HepG2 (cell line): Measurements from ENCODE around the gene LAMB4. TPM values are rescaled to one million over a fixed set of nuclear protein-coding genes. Genes with fewer than 3 reads are reported as not detected.
A peak's percentile ranks its signal among the peaks of the same experiment; 100 is the strongest.

Source experiments
- E2F5 ChIP-seq: sonication (generic); formaldehyde crosslinking; conservative IDR thresholded peaks from 2 replicates; pipeline ENCODE4 v1.4.0; 2020; ENCODE audit warnings: missing genetic modification reagents
- GATA4 ChIP-seq: sonication (generic); IDR thresholded peaks from 2 replicates; pipeline ENCODE4 v1.6.1; 2016; ENCODE audit warnings: antibody characterized with exemption, low read depth, borderline replicate concordance
- HMG20A ChIP-seq: IDR thresholded peaks from 2 replicates; pipeline ENCODE4 v1.6.1; 2016; ENCODE audit warnings: borderline replicate concordance
- NFRKB ChIP-seq: fragments of 450-650 bp; IDR thresholded peaks from 2 replicates; pipeline ENCODE4 v1.6.1; 2017
- PAF1 ChIP-seq: IDR thresholded peaks from 2 replicates; pipeline ENCODE4 v1.6.1; 2016; ENCODE audit warnings: missing genetic modification reagents, missing compliant biosample characterization
- PHF21A ChIP-seq: sonication (generic); formaldehyde crosslinking; IDR thresholded peaks from 2 replicates; pipeline ENCODE4 v1.5.0; 2020; ENCODE audit warnings: mild to moderate bottlenecking, missing genetic modification reagents
- PLRG1 ChIP-seq: fragments of 450-650 bp; conservative IDR thresholded peaks from 2 replicates; pipeline ENCODE4 v1.6.1; 2016
- RARG ChIP-seq: sonication (generic); formaldehyde crosslinking; IDR thresholded peaks from 2 replicates; pipeline ENCODE4 v1.4.0; 2020; ENCODE audit warnings: low read depth, mild to moderate bottlenecking, missing genetic modification reagents
- SPEN ChIP-seq: sonication (generic); formaldehyde crosslinking; IDR thresholded peaks from 2 replicates; pipeline ENCODE4 v1.5.1; 2020; ENCODE audit warnings: low read depth, mild to moderate bottlenecking, missing genetic modification reagents
- USF2 ChIP-seq, 2 experiments: sonication (generic) in 1 of 2; formaldehyde crosslinking in 1 of 2; IDR thresholded peaks; 2 replicates each; pipeline versions ENCODE4 v1.5.1 to v1.6.1; 2011 to 2020; ENCODE audit warnings: borderline replicate concordance in 1 of 2, low read depth in 1 of 2, low read length in 1 of 2, mild to moderate bottlenecking in 1 of 2, missing genetic modification reagents in 1 of 2, moderate library complexity in 1 of 2
- ZNF20 ChIP-seq: sonication (generic); formaldehyde crosslinking; IDR thresholded peaks from 2 replicates; pipeline ENCODE4 v1.4.0; 2020; ENCODE audit warnings: mild to moderate bottlenecking, moderate library complexity, missing genetic modification reagents
- ZNF550 ChIP-seq: sonication (generic); formaldehyde crosslinking; IDR thresholded peaks from 2 replicates; pipeline ENCODE4 v1.4.0; 2020; ENCODE audit warnings: mild to moderate bottlenecking, missing genetic modification reagents, borderline replicate concordance
- ZNF605 ChIP-seq: sonication (generic); formaldehyde crosslinking; IDR thresholded peaks from 2 replicates; pipeline ENCODE4 v1.8.0; 2022; ENCODE audit warnings: mild to moderate bottlenecking, missing genetic modification reagents
- ZNF710 ChIP-seq: sonication (generic); formaldehyde crosslinking; IDR thresholded peaks from 2 replicates; pipeline ENCODE4 v1.5.0; 2020; ENCODE audit warnings: mild to moderate bottlenecking, missing genetic modification reagents, borderline replicate concordance
- ZNF761 ChIP-seq: sonication (generic); formaldehyde crosslinking; conservative IDR thresholded peaks from 2 replicates; pipeline ENCODE4 v1.4.0; 2020; ENCODE audit warnings: mild to moderate bottlenecking, missing genetic modification reagents
- ZNF883 ChIP-seq: sonication (generic); formaldehyde crosslinking; IDR thresholded peaks from 2 replicates; pipeline ENCODE4 v1.5.1; 2020; ENCODE audit warnings: mild to moderate bottlenecking, missing genetic modification reagents; ENCODE audit errors: not compliant biosample characterization
- ZSCAN31 ChIP-seq: sonication (generic); formaldehyde crosslinking; IDR thresholded peaks from 2 replicates; pipeline ENCODE4 v1.5.0; 2020; ENCODE audit warnings: low read depth, mild to moderate bottlenecking, missing genetic modification reagents
- polyA plus RNA-seq, 8 experiments: library from polyadenylated mRNA; depleted of rRNA in 3 of 8; stranded (reverse) in 7 of 8; unstranded in 1 of 8; fragments of >200 nt; fragmentation: Illumina TruSeq in 4 of 8; extraction: Trizol in 4 of 8; gene quantifications; 2 replicates each; pipeline versions ENCODE4 v1.2.1 to v1.2.3, GENCODE V29; 2011 to 2016; ENCODE audit warnings: low read depth in 4 of 8, missing spikeins in 1 of 8, mixed read lengths in 1 of 8; ENCODE audit not compliant: insufficient read depth in 1 of 8
- total RNA-seq, 5 experiments: library from RNA; depleted of rRNA; stranded (reverse); fragments of >200 nt; fragmentation: Illumina TruSeq; extraction: Trizol; gene quantifications; 2 replicates each; pipeline ENCODE4 v1.2.3, GENCODE V29; 2016; ENCODE audit warnings: low read depth in 1 of 5
- TF ChIP-seq, protein P1 (sequence below): sonication (generic); formaldehyde crosslinking; IDR thresholded peaks from 2 replicates; pipeline ENCODE4 v1.4.0; 2020; ENCODE audit warnings: missing genetic modification reagents
- TF ChIP-seq, protein P2 (sequence below): sonication (generic); formaldehyde crosslinking; IDR thresholded peaks from 2 replicates; pipeline ENCODE4 v1.4.0; 2020; ENCODE audit warnings: missing genetic modification reagents, borderline replicate concordance

LAMB4 gene
- total and polyA plus RNA-seq, 2 of the 13 experiments (the other 11 are each of a cell fraction or from before 2014, with no cell fraction given), result 0.05 TPM; not detected in 1

DNA sequence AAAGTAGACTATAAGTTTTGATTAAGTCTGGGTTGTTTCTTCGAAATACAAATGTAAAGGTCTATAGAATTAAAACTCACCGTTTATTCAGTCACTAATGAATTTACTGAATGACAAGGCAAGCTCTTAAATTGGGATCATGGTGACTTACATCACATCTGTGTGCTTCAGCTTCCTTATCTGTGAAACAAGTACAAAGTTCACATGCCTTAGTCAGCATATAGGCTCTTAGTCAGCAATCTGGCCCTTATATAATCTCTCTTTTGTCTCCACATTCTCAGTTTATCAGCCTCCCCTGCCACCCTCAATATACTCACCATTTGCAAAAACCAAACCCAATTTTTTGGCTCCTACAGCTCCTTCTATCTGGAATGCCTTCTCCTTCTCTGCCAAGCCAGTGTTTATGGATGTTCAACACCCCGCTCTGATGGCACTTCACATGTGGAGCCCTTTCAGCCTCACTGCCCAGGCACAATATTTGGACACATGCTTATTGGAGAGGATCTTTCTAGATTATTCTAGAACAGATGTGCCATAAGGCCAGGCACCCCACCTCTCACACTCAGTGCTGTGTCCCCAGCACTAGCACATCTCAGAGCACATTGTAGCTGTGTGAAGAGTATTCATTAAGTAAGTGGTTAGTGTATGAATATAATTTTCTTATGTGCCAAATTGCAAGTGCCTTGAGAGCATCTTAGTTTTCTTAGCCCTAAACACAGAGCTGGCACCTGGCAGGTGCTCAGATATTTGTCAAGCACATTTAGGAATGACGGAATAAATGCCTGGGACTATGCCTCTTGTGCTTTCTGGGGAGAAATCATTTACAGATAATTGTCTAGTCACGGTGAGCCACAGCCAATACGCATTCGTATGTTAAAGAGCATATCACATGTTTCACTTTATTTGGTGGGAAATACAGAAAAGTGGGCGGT is 117.4 kb downstream of the LAMB4 start (continued):
- TF ChIP-seq ZNF550 (no peak), GATA4 (peak; percentile 86; the same call in 1 of the 2 replicates), E2F5 (CRISPR knock-in tag) (no peak), PAF1 (CRISPR knock-in tag) (no peak), SPEN (CRISPR knock-in tag) (0 out of 2 replicates have a peak, but pooled peaks have one; percentile 31), PLRG1 (no peak), ZSCAN31 (CRISPR knock-in tag) (no peak), HMG20A (CRISPR knock-in tag) (peak; percentile 94), RARG (CRISPR knock-in tag) (no peak), ZNF20 (CRISPR knock-in tag) (no peak), NFRKB (no peak), ZNF605 (no peak), ZNF883 (CRISPR knock-in tag) (no peak), ZNF710 (CRISPR knock-in tag) (no peak), ZNF761 (CRISPR knock-in tag) (no peak), PHF21A (CRISPR knock-in tag) (peak; percentile 55; the same call in 1 of the 2 replicates), USF2 (IDR thresholded peaks at IDR 0.05; ENCODE audit: low read depth, low read length) (no peak), USF2 (CRISPR knock-in tag; IDR thresholded peaks at IDR 0.05; ENCODE audit: borderline replicate concordance) (no peak)
- TF ChIP-seq, protein P1, sequence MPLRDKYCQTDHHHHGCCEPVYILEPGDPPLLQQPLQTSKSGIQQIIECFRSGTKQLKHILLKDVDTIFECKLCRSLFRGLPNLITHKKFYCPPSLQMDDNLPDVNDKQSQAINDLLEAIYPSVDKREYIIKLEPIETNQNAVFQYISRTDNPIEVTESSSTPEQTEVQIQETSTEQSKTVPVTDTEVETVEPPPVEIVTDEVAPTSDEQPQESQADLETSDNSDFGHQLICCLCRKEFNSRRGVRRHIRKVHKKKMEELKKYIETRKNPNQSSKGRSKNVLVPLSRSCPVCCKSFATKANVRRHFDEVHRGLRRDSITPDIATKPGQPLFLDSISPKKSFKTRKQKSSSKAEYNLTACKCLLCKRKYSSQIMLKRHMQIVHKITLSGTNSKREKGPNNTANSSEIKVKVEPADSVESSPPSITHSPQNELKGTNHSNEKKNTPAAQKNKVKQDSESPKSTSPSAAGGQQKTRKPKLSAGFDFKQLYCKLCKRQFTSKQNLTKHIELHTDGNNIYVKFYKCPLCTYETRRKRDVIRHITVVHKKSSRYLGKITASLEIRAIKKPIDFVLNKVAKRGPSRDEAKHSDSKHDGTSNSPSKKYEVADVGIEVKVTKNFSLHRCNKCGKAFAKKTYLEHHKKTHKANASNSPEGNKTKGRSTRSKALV (CRISPR knock-in tag), result no peak
- TF ChIP-seq, protein P2, sequence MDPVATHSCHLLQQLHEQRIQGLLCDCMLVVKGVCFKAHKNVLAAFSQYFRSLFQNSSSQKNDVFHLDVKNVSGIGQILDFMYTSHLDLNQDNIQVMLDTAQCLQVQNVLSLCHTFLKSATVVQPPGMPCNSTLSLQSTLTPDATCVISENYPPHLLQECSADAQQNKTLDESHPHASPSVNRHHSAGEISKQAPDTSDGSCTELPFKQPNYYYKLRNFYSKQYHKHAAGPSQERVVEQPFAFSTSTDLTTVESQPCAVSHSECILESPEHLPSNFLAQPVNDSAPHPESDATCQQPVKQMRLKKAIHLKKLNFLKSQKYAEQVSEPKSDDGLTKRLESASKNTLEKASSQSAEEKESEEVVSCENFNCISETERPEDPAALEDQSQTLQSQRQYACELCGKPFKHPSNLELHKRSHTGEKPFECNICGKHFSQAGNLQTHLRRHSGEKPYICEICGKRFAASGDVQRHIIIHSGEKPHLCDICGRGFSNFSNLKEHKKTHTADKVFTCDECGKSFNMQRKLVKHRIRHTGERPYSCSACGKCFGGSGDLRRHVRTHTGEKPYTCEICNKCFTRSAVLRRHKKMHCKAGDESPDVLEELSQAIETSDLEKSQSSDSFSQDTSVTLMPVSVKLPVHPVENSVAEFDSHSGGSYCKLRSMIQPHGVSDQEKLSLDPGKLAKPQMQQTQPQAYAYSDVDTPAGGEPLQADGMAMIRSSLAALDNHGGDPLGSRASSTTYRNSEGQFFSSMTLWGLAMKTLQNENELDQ (CRISPR knock-in tag), result no peak
